Measurements from ENCODE around the gene PRDX4. TPM values are rescaled to one million over a fixed set of nuclear protein-coding genes. Genes with fewer than 3 reads are reported as not detected.

PRDX4 gene
- polyA plus RNA-seq, 1 donor (not counting 4 experiments of a cell fraction or from before 2014, with no cell fraction given), result 101 TPM

GRCh38 chrX:23699636-23700194, 32.4 kb downstream of the PRDX4 start:
- dilution Hi-C loops (cut with MboI; ENCODE audit: extremely low pct_ligation_motif_present, low sequenced_read_pairs), result no loop called here
- no peak overlapping the region for H3K4me2 ChIP-seq (ENCODE audit: control insufficient read depth, extremely low read depth, insufficient read depth, low read depth, low read length)
- H3K9me1 ChIP-seq (ENCODE audit: control insufficient read depth, extremely low read depth, insufficient read depth, low read length), result no peaks in the 10 kb centered on the region
- H3K9ac ChIP-seq (ENCODE audit: control insufficient read depth, extremely low read depth, insufficient read depth, low read length), result no peak overlapping the region
- no peaks in the 10 kb centered on the region for H3K9me3 ChIP-seq (ENCODE audit: control insufficient read depth, low read depth, low read length)
- DNase-seq (ENCODE audit: low read depth, low spot score) (no peak), FAIRE-seq (no peak)
- no peaks in the 10 kb centered on the region for H3K27me3 ChIP-seq (ENCODE audit: control insufficient read depth, extremely low read depth, insufficient read depth, low read length)
- no peak for TF ChIP-seq CTCF (optimal IDR thresholded peaks at IDR 0.05 in 1 of 3, IDR thresholded peaks at IDR 0.05 in 1 of 3, conservative IDR thresholded peaks at IDR 0.05 in 1 of 3; ENCODE audit: extremely low read depth in 1 of 3, insufficient read depth in 2 of 3, low read length in 3 of 3)
- no peak for TF ChIP-seq EZH2 (IDR thresholded peaks at IDR 0.05; ENCODE audit: low read length)
- no peak overlapping the region for H3K4me3 ChIP-seq (ENCODE audit: control insufficient read depth in 2 of 3, extremely low read depth in 1 of 3, insufficient read depth in 2 of 3, low read depth in 1 of 3, low read length in 3 of 3)
- no peaks in the 10 kb centered on the region for H3K79me2 ChIP-seq (ENCODE audit: control insufficient read depth, insufficient read depth, low read length)
- H3K27ac ChIP-seq (ENCODE audit: control insufficient read depth, insufficient read depth, low read length), result no peak overlapping the region
- H3K36me3 ChIP-seq (ENCODE audit: control insufficient read depth in 2 of 2, extremely low read depth in 1 of 2, insufficient read depth in 2 of 2, low read length in 2 of 2), result peaks cover 2 to 3% of the 10 kb centered on the region in 2 experiments
- no peaks in the 10 kb centered on the region for H3K4me1 ChIP-seq (ENCODE audit: control insufficient read depth, extremely low read depth, insufficient read depth, low read length)
- H2AFZ ChIP-seq (ENCODE audit: control insufficient read depth, low read length), result no peak overlapping the region
- no peaks in the 10 kb centered on the region for H4K20me1 ChIP-seq (ENCODE audit: control insufficient read depth, extremely low read depth, insufficient read depth, low read length)

DNA sequence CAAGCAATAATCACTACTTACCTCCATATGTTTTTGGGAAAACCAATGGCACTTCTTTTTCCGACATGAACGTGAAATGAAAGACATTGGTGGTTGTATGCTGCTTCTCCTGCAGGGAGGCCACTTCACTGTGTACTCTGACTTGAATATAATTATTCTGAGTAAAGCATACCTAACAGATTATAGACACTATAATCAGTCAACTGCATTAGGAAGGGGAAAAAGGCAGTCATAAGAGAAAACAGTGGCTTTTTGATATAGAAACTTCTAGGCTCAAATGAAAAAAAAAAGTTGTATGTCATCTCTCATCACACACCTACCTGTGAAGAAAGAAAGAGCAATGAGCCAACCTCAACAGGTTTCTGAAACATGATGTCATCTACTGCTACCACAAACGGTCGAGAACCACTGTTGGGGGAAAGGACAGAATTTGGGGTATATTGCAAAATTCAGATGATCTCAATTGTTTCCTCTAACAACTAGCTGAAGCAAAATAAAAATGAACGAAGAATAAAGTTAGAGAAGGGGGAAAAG, 37.4 kb downstream of the PRDX4 start:
- no peak for FAIRE-seq
- no peaks in the 10 kb centered on the region for H3K4me1 ChIP-seq (ENCODE audit: control insufficient read depth, extremely low read depth, insufficient read depth, low read length)

More for the DNA sequence above, 37.4 kb downstream of the PRDX4 start:
- H3K27ac ChIP-seq (ENCODE audit: control insufficient read depth, insufficient read depth, low read length), result no peak overlapping the region
- dilution Hi-C loops (cut with MboI; ENCODE audit: extremely low pct_ligation_motif_present, low sequenced_read_pairs), result no loop called here
- H3K4me2 ChIP-seq (ENCODE audit: control insufficient read depth, extremely low read depth, insufficient read depth, low read depth, low read length), result no peak overlapping the region
- no peaks in the 10 kb centered on the region for H4K20me1 ChIP-seq (ENCODE audit: control insufficient read depth, extremely low read depth, insufficient read depth, low read length)
- no peaks in the 10 kb centered on the region for H3K27me3 ChIP-seq (ENCODE audit: control insufficient read depth, extremely low read depth, insufficient read depth, low read length)
- H3K9me1 ChIP-seq (ENCODE audit: control insufficient read depth, extremely low read depth, insufficient read depth, low read length), result no peaks in the 10 kb centered on the region
- H3K9ac ChIP-seq (ENCODE audit: control insufficient read depth, extremely low read depth, insufficient read depth, low read length), result no peak overlapping the region
- H3K9me3 ChIP-seq (ENCODE audit: control insufficient read depth, low read depth, low read length), result no peaks in the 10 kb centered on the region
- no peak for DNase-seq (ENCODE audit: low read depth, low spot score)
- no peaks in the 10 kb centered on the region for H3K79me2 ChIP-seq (ENCODE audit: control insufficient read depth, insufficient read depth, low read length)
- H2AFZ ChIP-seq (ENCODE audit: control insufficient read depth, low read length), result no peak overlapping the region
- peaks cover 3 to 4% of the 10 kb centered on the region in 2 experiments for H3K36me3 ChIP-seq (ENCODE audit: control insufficient read depth in 2 of 2, extremely low read depth in 1 of 2, insufficient read depth in 2 of 2, low read length in 2 of 2)
- TF ChIP-seq EZH2 (IDR thresholded peaks at IDR 0.05; ENCODE audit: low read length), result no peak
- TF ChIP-seq CTCF (optimal IDR thresholded peaks at IDR 0.05 in 1 of 3, IDR thresholded peaks at IDR 0.05 in 1 of 3, conservative IDR thresholded peaks at IDR 0.05 in 1 of 3; ENCODE audit: extremely low read depth in 1 of 3, insufficient read depth in 2 of 3, low read length in 3 of 3), result no peak
- H3K4me3 ChIP-seq (ENCODE audit: control insufficient read depth in 2 of 3, extremely low read depth in 1 of 3, insufficient read depth in 2 of 3, low read depth in 1 of 3, low read length in 3 of 3), result no peak overlapping the region

Measured in keratinocyte (primary cell).